AG08396 (cell line): ENCODE results near the gene CCL24.
"Not testable (repeated sequence)": the region's sequence is repeated elsewhere in the genome, so short reads cannot be mapped to it uniquely, and the experiment has no call there.

Experiments used
- DNase-seq: peaks from one replicate; pipeline ENCODE4 v3.0.0; 2012; ENCODE audit warnings: low spot score, mixed read lengths

Gene CCL24

DNA sequence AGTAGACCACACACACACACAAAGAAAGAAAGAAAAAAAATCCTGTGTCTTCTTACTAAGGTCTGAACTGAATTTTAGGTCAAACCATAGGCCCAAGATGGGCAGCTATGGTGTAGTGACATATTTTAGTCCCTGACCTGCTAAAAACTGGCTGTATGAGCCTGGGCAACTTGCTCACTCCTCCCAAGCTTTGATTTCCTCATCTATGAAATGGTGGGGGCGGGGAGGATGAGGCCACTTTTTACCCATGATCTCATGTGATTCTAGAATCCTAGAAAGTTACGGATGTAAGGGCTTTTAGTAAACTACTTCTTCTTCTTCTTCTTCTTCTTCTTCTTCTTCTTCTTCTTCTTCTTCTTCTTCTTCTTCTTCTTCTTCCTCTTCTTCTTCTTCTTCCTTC, 6.1 kb upstream of the CCL24 start:
- no peak for DNase-seq

DNA sequence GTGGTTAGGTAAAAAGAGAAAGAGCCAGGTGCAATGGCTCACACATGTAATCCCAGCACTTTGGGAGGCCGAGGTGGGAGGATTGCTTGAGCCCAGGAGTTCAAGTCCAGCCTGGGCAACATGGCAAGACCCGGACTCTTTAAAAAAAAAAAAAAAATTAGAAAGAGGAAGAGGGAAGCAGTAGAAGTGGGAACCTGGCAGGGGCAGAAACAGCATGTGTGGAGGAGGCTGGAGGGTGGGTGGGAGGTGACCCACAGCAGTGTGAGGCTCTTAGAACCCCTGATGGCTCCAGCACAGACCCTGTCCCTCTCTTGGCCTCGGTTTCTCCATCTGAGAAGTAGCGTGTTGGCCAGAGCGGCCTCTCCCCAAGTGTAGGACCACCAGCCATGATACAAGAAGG, 4.9 kb upstream of the CCL24 start:
- DNase-seq, result no peak

DNA sequence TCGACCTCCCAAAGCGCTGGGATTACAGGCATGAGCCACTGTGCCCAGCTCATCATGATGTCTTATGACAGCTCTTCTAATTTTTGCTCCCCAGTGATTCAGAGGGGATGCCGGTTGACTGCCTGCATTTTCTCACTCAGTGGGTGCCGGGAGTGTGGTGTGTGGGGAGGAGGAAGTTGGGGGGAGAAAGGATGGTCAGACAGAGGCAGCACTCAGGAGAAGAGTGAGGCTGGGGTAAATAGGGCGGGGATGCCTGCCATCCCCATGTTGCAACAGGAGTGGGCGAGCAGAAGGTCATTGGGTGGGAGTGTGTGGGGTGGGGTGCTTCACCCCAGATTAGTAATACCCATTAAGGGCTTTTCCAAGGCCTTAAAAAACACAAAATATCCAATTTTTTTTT, 3.5 kb upstream of the CCL24 start:
- no peak for DNase-seq

DNA sequence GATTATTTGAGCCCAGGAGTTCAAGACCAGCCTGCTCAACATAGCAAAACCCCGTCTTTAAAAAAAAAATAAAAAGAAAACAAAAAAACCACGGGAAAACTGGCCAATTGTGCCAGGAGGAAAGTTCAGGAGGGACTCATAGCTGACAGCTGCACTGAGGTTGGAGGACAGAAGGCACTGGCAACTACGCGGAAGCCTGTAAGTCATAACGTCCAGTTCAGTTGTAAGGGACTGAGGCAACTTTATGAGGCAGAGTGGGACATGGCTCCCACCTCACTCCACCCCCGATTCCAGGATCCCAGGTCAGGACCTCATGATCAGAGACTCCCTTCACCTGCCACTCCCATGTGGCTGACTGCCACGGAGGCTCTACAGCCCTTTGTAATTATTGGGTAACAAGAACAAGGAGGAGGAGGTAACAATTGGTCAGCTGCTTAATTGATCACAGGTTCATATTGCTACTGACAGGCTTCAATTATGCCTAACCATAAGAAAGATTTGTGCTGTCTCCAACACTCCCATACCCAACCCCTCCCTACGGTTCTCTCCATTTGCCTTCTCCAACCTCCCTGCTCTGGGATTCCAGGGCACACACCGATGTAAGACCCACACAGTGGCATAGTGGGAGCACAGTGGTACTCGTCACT, 1.9 kb upstream of the CCL24 start:
- DNase-seq, result no peak

DNA sequence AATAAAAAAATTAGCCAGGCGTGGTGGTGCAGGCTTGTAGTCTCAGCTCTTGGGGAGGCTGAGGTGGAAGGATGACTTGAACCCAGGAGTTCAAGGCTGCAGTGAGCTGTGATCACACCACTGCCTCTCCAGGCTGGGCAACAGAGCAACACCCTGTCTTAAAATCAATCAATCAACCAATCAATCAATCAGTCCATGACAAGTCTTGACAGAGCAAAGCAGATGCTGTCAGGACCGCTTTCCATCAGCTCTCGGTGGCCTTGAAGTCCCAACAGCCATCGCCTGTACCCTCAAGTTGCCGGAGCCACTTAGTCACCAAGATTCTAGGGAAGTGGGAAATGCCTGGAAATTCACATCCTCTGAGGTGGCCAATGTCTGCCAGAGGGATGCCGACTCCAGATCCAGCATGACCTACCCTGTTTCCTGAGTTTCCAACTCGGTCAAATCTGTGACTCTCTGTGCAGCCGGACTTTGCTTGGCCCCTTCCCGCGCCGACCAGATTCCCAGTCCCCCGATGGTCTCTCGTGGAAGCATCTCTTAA, 871 bp upstream of the CCL24 start:
- peak; percentile 34 for DNase-seq

DNA sequence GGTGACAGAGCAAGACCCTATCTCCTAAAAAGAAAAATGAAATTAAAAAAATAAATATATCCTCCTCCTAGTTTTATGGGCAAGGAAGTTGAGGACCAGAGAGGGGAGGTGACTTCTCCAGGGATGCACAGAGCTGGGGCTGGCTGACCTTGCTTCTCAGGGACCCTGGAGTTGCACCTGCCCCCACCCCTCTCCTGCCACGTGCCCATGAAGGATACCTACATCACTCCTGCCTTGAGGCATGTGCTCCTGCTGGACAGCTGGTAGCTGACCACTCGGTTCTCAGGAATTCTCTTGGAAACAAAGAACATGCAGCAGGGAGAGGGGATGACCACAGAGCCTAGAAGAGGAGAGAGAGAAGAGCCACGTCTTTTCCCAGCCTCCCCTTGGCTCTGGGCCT, 522 bp downstream of the CCL24 start:
- DNase-seq, result no peak

DNA sequence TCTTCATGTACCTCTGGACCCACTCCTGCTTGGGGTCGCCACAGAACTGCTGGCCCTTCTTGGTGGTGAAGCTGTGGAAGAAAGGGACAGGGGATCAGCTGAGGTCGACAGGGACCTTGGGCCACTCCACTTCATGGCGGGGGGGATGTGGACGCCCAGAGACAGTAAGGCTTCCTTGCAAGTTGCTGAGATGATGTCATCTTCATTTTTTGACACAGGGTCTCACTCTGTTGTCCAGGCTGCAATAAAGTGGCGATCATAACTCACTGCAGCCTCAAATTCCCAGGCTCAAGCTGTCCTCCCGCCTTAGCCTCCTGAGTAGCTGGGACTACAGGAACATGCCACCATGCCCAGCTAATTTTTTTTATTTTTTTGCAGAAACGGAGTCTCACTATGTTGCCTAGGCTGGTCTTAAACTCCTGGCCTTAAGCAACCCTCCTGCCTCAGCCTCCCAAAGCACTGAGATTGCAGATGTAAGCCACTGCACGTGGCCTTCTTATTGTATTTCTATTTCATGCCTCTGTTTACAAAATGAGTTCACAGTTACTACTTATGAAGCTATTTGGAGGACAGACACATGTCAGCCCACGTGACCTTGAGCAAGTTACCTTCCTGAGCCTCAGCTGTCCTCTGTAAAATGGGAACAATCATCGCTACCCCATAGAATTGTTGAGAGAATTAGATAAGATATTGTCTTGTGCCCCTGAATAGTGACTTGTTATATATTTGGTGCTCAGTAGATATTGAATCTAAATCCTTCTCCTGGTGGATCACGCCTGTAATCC, 1.5 kb downstream of the CCL24 start:
- no peak for DNase-seq

DNA sequence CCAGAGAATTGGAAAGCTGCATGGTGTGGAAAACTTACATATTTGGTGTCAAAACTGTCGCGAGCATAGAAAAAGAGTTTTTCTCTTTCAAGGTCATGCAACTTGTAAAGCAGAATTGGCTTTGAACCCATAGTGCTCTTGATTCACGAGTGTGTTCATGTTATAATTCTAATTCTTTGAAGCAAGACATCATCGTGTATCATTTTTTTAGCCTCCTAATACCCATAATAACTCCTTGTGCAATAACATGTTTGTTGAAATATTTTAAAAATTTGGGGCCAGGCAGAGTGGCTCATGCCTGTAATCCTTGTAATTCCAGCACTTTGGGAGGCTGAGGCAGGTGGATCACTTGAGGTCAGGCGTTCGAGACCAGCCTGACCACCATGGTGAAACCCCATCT, 4.2 kb downstream of the CCL24 start:
- no peak for DNase-seq

DNA sequence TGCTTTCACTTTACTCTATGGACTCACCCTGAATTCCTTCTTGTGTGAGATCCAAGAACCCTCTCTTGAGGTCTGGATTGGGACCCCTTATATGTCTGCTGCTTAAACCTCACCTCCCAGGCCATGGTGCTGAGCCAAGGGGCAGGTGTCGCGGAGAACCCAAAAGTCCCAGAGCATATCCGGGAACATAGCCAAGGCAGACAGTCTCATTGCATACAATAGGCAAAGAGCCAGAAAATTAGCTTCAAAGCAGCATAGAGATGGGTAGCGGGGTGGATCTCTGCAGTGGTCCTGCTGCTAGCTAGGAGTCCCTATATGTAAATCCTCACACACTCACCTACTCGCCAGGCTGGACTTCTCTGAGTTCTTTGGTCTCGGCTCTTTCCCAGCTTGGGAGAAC, 5.5 kb downstream of the CCL24 start:
- no peak for DNase-seq

DNA sequence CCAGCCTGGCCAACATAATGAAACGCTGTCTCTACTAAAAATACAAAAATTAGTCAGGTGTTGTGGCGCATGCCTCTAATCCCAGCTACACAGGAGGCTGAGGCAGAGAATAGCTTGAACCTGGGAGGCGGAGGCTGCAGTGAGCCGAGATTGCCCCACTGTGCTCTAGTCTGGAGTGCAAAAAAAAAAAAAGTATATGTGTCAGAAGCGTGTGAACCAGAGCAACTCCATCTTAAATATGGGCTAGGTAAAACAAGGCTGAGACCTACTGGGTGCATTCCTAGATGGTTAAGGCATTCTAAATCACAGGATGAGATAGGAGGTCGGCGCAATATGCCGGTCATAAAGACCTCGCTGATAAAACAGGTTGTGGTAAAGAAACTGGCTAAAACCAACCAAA, 6.2 kb downstream of the CCL24 start:
- no peak for DNase-seq

DNA sequence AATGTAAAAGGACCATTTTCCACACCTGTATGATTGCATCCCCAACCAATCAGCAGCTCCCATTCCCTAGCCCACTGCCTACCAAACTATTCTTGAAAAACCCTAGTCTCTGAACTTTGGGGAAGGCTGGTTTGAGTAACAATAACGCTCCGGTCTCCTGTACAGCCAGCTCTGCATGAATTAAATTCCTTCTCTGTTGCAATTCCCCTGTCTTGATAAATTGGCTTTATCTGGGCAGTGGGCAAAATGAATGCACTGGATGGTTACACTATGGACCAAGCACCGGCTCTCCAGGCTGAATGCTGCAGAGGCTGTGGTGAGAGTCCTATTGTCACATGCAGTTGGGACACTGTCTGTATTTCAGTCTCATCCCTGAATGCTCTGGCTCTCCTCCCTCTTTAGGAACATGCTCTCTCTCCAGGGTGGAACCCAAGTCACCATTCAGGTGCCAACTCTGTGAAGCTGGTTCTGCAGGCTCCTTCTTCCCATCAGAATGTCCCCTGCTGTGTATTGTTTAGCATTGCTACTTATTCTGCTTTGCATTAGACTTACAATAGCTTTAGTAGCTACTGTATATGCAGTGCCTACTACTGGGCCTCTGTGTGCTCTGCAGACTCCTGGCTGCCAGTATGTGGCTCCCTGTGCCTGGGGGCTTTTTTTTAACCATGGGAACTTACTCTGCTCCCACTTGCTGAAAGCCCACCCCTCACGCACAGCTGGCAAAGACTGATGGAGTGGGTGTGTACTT, 6.9 kb downstream of the CCL24 start:
- DNase-seq, result no peak

DNA sequence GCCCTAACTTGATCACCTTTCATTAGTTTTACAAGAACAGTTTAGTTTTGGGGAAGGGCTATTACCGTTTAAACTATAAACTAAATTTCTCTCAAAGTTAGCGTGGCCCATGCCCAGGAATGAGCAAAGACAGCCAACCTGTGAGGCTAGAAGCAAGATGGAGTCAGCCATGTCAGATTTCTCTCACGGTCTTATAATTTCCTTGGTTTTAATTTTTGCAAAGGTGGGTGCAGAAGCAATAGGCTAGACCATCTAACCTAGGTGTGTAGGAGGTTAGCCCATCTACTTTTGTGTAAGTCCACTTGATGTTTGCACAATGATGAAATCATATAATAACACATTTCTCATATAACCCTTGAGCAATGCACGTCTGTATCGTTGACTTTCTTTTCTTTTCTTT, 8.9 kb downstream of the CCL24 start:
- DNase-seq, result no peak

DNA sequence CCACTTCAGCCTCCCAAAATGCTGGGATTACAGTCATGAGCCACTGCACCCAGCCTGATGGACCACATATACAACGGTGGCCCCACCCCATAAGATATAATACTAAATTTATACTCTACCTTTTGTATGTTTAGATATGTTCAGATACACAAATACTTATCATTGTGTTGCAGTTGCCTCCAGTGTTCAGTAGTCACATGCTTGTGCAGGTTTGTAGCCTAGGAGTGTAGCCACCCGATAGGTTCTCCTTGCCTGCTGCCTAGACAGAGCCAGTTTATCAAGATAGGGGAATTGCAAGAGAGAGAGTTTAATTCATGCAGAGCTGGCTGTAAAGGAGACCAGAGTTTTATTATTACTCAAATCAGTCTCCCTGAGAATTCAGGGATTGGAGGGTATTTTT, 9.6 kb downstream of the CCL24 start:
- no peak for DNase-seq

DNA sequence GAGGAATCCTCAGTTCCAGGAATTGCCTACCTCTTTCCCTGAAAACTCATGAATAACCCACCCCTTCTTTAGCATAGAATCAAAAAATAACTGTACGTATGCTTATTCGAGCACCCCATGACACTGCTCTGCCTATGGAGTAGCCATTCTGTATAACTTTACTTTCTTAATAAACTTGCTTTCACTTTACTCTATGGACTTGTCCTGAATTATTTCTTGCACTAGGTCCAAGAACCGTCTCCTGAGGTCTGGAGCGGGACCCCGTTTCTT, 11.1 kb downstream of the CCL24 start:
- no peak for DNase-seq

DNA sequence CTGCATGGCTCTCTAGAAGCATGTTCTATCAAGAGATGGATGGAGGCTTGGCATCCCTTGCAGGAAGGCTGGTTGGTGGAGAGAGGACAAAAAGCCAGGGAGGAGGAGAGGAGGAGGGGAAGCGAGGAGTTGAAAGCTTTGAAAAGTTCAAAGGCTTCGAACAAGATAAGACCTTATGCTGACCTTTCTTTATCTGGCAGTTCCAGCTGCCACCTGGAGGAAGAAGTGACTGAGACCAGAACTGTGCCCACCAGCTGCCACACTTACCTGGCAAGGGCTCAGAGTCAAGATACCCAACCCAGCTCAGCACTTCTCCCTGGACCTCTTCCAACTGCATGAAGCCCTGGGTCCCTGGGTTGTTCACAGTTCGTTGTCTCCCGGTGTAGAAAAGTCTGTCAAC, 14.8 kb downstream of the CCL24 start:
- no peak for DNase-seq

DNA sequence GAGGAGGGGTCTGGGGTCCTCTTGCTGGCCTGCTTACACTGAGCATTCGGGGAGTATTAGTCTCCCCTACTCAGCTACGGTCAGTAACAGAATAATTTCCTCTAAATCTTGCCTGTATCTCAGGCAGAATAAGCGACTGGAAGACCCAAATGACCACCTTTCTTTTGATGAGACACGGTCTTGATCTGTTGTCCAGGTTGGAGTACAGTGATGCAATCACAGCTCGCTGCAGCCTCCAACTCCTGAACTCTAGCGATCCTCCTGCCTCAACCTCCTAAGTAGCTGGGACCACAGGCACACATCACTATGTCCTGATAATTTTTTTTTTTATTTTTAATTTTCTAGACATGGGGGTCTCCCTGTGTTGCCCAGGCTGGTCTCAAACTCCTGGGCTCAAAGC, 17.2 kb downstream of the CCL24 start:
- DNase-seq, result no peak

DNA sequence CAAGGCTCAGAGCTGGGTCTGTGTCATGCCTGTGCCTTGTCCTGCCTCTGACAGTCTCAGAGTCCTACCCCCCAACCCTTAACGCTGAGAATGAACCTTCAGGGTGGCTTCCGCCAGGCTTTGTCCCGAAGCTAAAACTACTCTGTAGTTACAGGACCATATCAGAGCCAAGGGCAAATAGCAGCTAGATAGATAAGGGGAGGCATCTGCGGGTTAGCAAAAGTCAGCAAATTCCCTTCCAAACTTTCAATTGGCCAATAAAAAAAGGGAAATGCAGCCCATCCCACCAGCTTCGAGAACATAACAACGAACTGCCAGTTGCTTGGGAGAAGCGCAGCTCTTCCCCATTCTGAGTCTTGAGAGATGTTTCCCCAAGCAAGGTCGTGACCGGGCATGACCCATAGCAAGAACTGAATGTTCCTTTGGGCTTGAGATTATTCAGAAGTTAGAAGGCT, 17.7 kb downstream of the CCL24 start:
- DNase-seq, result no peak

DNA sequence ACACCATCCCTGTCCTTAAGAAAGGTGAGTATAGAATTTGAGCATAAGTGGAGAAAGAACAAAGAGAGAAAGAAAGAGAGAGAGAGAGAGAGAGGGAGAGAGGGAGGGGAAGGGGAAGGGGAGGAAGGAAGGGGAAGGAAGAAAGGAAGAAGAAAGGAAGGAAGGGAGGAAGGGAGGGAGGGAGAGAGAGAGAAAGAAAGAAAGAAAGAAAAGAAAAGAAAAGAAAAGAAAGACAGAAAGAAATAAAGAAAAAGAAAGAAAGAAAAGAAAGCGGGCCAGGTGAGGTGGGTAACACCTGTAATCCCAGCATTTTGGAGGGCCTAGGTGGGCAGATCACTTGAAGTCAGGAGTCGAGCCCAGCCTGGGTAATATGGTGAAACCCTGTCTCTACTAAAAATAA, 19.9 kb downstream of the CCL24 start:
- no peak for DNase-seq

DNA sequence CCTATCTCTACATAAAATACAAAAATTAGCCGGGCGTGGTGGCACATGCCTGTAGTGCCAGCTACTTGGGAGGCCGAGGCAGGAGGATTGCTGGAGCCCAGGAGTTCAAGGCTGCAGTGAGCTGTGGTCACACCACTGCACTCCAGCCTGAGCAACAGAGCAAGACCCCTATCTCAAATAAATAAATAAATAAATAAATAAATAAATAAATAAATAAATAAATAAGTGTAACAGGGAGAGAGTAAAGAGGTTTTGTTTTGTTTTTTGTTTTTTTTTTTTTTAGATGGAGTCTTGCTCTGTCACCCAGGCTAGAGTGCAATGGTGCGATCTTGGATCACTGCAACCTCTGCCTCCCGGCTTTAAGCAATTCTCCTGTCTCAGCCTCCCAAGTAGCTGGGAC, 21.0 kb downstream of the CCL24 start:
- DNase-seq, result not testable (repeated sequence)

DNA sequence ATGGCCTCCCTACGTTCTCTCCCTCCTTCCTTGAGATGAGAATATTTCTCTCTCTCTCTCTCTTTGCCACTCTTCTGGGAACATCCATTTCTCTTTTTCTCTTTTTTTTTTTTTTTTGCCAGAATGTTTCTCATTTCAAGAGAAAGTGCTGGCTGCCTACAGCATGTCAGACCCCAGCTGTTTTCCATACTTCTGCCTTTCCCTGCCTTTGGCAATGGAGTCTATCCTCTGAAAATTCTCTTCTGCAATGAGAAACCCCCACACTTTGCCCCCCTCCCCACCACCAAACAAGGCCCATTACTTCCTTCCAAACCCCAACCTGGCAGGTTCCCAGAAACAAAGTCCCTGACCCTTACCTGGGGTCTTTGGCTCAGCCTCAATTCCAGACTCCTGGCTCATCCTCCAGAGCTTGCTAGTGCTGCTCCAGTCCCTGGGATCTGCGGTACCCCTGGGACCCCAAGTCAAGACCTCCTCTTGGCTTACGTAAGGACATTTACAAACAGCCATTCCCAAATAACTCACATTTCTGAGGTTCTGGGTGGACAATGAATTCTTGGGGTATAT, 24.2 kb downstream of the CCL24 start:
- no peak for DNase-seq

DNA sequence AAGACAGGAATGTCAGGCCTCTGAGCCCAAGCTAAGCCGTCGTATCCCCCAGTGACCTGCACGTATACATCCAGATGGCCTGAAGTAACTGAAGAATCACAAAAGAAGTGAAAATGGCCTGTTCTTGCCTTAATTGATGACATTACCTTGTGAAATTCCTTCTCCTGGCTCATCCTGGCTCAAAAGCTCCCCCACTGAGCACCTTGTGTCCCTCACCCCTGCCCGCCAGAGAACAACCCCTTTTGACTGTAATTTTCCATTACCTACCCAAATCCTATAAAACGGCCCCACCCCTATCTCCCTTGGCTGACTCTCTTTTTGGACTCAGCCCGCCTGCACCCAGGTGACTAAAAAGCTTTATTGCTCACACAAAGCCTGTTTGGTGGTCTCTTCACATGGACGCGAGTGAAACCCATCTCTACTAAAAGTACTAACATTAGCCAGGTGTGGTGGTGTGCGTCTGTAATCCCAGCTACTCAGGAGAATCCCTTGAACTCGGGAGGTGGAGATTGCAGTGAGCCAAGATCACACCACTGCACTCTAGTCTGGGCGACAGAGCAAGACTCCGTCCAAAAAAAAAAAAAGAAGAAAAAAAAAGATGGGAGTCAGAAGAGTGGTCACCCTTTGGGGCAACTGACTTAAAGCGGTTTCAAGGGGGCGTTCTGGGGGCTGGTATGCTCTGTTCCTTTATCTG, 25.3 kb downstream of the CCL24 start:
- DNase-seq, result not testable (repeated sequence)

DNA sequence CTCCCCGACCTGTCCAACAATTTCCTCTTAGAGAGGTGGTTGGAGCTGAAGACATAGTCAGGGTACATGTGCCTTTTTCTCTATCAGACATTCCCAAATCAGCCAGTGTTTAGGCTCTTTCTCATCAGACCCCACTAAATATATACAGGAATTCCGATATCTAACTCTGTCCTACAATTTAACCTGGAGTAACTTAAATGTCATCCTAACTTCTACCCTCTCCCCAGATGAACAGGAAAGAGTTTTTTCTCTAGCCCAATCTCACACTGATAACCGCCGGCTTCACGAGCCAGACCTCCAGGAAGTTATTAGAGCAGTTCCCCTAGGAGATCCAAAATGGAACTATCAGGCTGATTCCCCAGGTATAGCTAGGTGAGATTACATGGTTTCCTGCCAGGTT, 30.5 kb downstream of the CCL24 start:
- DNase-seq, result not testable (repeated sequence)
